Loucy (cell line): ENCODE data around the gene ZNF624.

ENCODE experiments used
- H2AFZ ChIP-seq: fragments of 200-600 bp; sonication (generic); 2 replicates; pipeline ENCODE4 v1.6.0; 2016; ENCODE audit warnings: antibody characterized with exemption, mild to moderate bottlenecking, low read length, moderate library complexity
- H3F3A ChIP-seq: fragments of 200-600 bp; 2 replicates; pipeline ENCODE4 v1.6.0; 2016; ENCODE audit warnings: antibody characterized with exemption, low read depth, mild to moderate bottlenecking
- H3K27me3 ChIP-seq: fragments of 200-600 bp; sonication (generic); 2 replicates; pipeline ENCODE4 v1.6.1; 2014; ENCODE audit warnings: low read length, mild to moderate bottlenecking; ENCODE audit not compliant: insufficient read depth, poor library complexity, severe bottlenecking
- H3K36me3 ChIP-seq: fragments of 200-600 bp; sonication (generic); 2 replicates; pipeline ENCODE4 v1.6.1; 2016; ENCODE audit warnings: low read length; ENCODE audit not compliant: insufficient read depth
- H3K4me1 ChIP-seq: fragments of 200-600 bp; sonication (generic); 2 replicates; pipeline ENCODE4 v1.5.1; 2014; ENCODE audit warnings: low read length, mild to moderate bottlenecking; ENCODE audit not compliant: insufficient read depth, poor library complexity, severe bottlenecking
- H3K4me2 ChIP-seq: fragments of 200-600 bp; sonication (generic); 2 replicates; pipeline ENCODE4 v1.6.0; 2014; ENCODE audit warnings: antibody characterized with exemption, low read length, low read depth, mild to moderate bottlenecking; ENCODE audit not compliant: poor library complexity, severe bottlenecking
- H3K4me3 ChIP-seq: fragments of 200-600 bp; sonication (generic); 2 replicates; pipeline ENCODE4 v1.5.1; 2014; ENCODE audit warnings: low read length, mild to moderate bottlenecking, mixed read lengths; ENCODE audit not compliant: poor library complexity, severe bottlenecking
- H3K79me2 ChIP-seq: fragments of 200-600 bp; sonication (generic); 2 replicates; pipeline ENCODE4 v1.6.1; 2014; ENCODE audit warnings: low read length; ENCODE audit not compliant: insufficient read depth
- H3K9ac ChIP-seq: fragments of 200-600 bp; sonication (generic); 2 replicates; pipeline ENCODE4 v1.6.0; 2014; ENCODE audit warnings: mild to moderate bottlenecking, low read depth, low read length, moderate library complexity; ENCODE audit not compliant: poor library complexity, severe bottlenecking
- H3K9me2 ChIP-seq: fragments of 200-600 bp; sonication (generic); replicated peaks from 2 replicates; pipeline ENCODE4 v1.6.1; 2016; ENCODE audit warnings: low read depth, low read length, mixed read lengths
- H3K9me3 ChIP-seq: fragments of 200-600 bp; sonication (generic); 2 replicates; pipeline ENCODE4 v1.6.1; 2014; ENCODE audit warnings: mild to moderate bottlenecking, antibody characterized with exemption, low read length, low read depth; ENCODE audit not compliant: insufficient read depth
- H4K20me1 ChIP-seq: fragments of 200-600 bp; sonication (generic); 2 replicates; pipeline ENCODE4 v1.6.0; 2014; ENCODE audit warnings: antibody characterized with exemption, low read length, mild to moderate bottlenecking; ENCODE audit not compliant: insufficient read depth, poor library complexity, severe bottlenecking
- CTCF ChIP-seq: fragments of 200-600 bp; sonication (generic); conservative IDR thresholded peaks from 2 replicates; pipeline ENCODE4 v1.5.1; 2014; ENCODE audit warnings: mild to moderate bottlenecking, antibody characterized with exemption, low read length
- EZH2phosphoT487 ChIP-seq: fragments of 200-600 bp; IDR thresholded peaks from 2 replicates; pipeline ENCODE4 v1.6.1; 2018; ENCODE audit warnings: antibody characterized with exemption, mild to moderate bottlenecking, moderate library complexity, borderline replicate concordance

ZNF624 gene

GRCh38 chr17:16573466-16573865, 80.2 kb downstream of the ZNF624 start:
- no peak for TF ChIP-seq EZH2phosphoT487
- TF ChIP-seq CTCF, result no peak
- H3K9me2 ChIP-seq, result no peaks in the 10 kb centered on the region
- no peaks in the 10 kb centered on the region for H3F3A ChIP-seq
- H3K9me3 ChIP-seq, result no peaks in the 10 kb centered on the region
- H3K4me3 ChIP-seq, result no peak overlapping the region
- no peaks in the 10 kb centered on the region for H3K27me3 ChIP-seq
- H3K36me3 ChIP-seq, result no peaks in the 10 kb centered on the region
- no peaks in the 10 kb centered on the region for H4K20me1 ChIP-seq
- no peak overlapping the region for H2AFZ ChIP-seq
- H3K4me2 ChIP-seq, result no peak overlapping the region
- H3K79me2 ChIP-seq, result no peaks in the 10 kb centered on the region
- peaks cover 3% of the 10 kb centered on the region for H3K4me1 ChIP-seq
- no peak overlapping the region for H3K9ac ChIP-seq
